Activated CD8-positive, alpha-beta memory T cell treated with anti-CD3 and anti-CD28 coated beads for 4 hours (primary cell): ENCODE data around the gene WSCD1.

Source experiments
- DNase-seq, 2 donors: peaks; one replicate each; pipeline ENCODE4 v3.0.0-alpha.2; 2020; ENCODE audit warnings: low read depth in 2 of 2

Gene WSCD1

DNA sequence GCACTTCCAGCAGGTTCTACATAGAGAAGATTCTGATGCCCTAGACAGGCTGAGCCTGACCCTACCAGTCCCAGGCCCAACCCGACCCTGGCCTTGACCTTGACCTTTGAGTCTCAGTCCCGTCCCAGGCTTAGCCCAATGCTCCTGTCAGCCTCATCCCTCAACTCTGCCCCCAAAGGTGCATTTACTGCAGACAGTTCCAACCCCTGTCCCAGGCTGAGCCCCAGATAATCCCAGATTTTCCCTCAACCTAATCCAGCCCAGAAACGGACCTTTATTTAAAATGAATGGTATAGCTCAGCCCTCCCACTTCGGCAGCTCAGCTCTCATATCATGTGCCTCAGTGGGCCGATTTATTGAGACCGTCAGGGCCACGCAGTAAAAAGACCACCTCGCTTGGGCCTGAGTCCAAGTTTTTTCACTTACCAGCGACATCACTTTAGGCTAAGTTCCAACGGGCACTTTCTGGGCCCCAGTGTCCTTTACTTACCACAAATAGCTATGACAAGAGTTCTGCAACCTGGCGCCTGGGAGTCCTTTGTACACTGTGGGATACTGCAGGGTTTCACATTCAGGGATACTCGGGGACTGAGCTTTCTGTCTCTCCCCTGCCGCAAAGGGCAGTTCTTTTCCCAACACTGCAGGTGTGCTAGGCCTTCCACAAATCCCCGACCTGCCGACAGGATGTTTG lies 89.5 kb downstream of the WSCD1 start:
- no peak for DNase-seq

GRCh38 chr17:6160232-6160555 lies 90.0 kb downstream of the WSCD1 start:
- DNase-seq = no peak

GRCh38 chr17:6160911-6161855 lies 91.0 kb downstream of the WSCD1 start:
- DNase-seq = no peak

GRCh38 chr17:6162216-6162615 lies 92.0 kb downstream of the WSCD1 start:
- no peak for DNase-seq

- DNase-seq = no peak
These were observed 92.7 kb downstream of the WSCD1 start for GRCh38 chr17:6162892-6163291.

DNA sequence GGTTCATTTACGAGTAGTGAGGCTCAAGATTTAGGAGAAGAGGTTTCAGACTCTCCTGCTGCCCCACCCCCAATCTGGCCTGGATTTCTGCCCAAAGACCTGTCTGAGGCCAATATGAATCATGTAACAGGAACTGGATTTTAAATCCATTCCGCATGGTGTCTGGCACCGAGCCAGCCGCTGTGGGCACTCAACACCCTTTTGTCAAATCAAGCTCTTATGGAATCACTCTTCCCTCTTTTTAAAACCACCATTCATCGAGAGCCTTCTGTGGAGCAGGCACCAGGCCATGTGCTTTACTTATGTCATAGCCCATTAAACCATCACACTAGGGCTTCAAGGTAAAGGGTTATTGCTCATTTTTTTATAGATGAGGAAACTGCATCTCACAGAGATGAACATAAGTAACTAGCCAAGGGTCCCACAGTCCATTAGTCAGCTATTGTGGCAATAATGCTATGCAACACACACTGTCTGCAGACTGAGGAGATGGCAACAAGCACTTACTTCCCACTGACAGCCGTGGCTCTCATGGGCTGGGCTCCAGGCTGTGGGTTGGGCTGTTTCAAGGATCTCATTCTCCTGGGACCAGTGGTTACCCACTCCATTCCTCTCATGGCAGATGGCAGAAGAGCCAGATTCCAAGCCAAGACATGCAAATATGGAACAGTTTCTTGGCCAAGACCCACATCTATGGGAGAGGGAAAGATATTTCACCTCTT lies 93.6 kb downstream of the WSCD1 start:
- DNase-seq = no peak

- DNase-seq = no peak
These were observed 94.8 kb downstream of the WSCD1 start for GRCh38 chr17:6164996-6165395.

GRCh38 chr17:6165806-6166205 lies 95.6 kb downstream of the WSCD1 start:
- DNase-seq = no peak

DNA sequence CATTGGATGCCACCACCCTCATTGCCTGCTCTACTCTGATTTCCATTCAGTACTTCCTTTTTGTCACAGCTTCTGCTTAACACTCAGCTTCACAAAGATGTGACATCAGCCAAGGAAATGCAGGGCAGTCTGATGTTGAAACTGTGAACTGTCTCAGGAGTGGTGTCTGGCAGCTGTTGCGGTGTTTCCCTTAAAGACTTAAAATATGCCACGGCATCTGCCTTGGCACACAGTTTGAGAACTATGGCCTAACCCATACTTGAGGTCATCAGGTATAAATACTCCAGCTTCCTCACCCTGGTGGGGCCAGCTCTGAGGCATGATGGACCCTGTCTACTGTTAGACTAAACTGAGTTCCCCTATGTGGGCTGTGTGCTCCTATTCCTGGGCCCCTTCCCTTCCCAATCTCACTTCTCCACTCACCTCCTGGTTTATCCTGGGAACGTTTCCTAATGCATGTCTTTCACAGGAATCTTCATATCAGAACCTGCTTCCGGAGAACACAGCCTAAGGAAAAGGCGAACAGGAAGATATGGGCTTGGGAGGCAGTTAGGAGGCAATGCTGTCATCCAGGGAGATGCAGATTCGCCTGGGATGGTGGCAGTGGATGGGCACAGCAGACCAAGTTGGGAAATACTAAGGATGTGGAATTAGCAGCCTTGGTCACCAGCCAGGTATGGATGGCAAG lies 96.5 kb downstream of the WSCD1 start:
- DNase-seq = no peak

- no peak for DNase-seq
These were observed 98.1 kb downstream of the WSCD1 start for GRCh38 chr17:6168296-6168695.

DNA sequence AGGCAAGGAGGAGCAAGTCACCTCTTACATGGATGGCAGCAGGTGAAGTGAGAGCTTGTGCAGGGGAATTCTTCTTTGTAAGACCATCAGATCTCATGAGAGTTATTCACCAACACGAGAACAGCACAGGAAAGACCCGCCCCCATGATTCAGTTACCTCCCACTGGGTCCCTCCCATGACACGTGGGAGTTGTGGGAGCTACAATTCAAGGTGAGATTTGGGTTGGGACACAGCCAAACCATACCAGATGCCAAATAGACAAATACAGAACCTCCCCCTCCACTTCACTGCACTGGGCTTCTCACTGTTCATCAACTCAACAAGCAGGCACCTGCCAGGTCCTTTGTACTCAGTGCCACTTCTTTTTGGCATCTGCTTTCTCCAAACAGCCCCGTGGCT lies 100.2 kb downstream of the WSCD1 start:
- no peak for DNase-seq

- no peak for DNase-seq
These were observed 102.6 kb downstream of the WSCD1 start for GRCh38 chr17:6172642-6173330.

GRCh38 chr17:6173653-6174052 lies 103.5 kb downstream of the WSCD1 start:
- DNase-seq = no peak
